Measurements from ENCODE around the gene MAST3. TPM values are rescaled to one million over a fixed set of nuclear protein-coding genes. Genes with fewer than 3 reads are reported as not detected.

Gene MAST3
- total and polyA plus RNA-seq, 4 donors: 4.4 to 32.7 (median 23.4) TPM

- Histone ChIP-seq H3K27me3 (ENCODE audit: control insufficient read depth in 1 of 2, insufficient read depth in 2 of 2, low read length in 1 of 2) (no peaks in the 10 kb centered on the region), H3K4me1 (ENCODE audit: control insufficient read depth in 1 of 2, insufficient read depth in 2 of 2, low read length in 2 of 2) (no peaks in the 10 kb centered on the region), H3K4me3 (ENCODE audit: low read length in 2 of 2) (no peak overlapping the region), H3K36me3 (ENCODE audit: control insufficient read depth in 1 of 2, insufficient read depth in 2 of 2, low read length in 1 of 2) (peaks cover 0 to 1% of the 10 kb centered on the region in 2 donors), H3K27ac (ENCODE audit: low read depth in 1 of 2, low read length in 2 of 2) (no peak overlapping the region), H3K9me3 (ENCODE audit: control insufficient read depth, low read length) (no peaks in the 10 kb centered on the region)
- no peak for DNase-seq
- 89 to 90% methylated on average over 14 of the region's 14 CpGs for WGBS, 2 donors
- no peak for ATAC-seq (ENCODE audit: low FRiP score)
- intact Hi-C loops (cut with DNase I): loop anchor here (5.0 kb wide), 2 partner anchors 33 to 43 kb away; partner anchors contain the start of gene PIK3R2 (in 1 of the 2)
Measured at GRCh38 chr19:18119717-18120105, 22.1 kb downstream of the MAST3 start.

DNA sequence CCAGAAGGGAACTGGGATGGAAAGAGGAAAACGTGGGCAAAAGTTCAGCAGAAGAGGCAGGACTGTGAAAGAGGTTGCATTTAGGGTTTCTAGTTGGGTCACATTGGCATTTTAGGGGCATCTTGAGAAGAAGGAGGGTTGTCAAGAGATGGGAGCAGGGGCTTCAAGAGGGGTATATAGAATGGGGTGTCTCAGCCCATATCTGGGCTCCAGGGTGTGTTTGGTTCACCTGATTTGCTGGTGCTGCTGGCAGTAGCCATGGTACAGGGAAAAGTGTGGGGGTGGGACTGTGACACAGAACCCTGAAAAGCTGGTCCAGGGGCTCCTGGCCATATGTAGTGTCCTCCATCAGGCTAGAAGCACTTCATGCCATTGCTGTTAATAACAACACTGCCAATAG lies 22.5 kb downstream of the MAST3 start:
- no peaks in the 10 kb centered on the region for H3K27me3 ChIP-seq (ENCODE audit: control insufficient read depth in 1 of 2, insufficient read depth in 2 of 2, low read length in 1 of 2)
- no peak for DNase-seq
- intact Hi-C loops (cut with DNase I): no loop called here
- no peak for ATAC-seq (ENCODE audit: low FRiP score)
- H3K9me3 ChIP-seq (ENCODE audit: control insufficient read depth, low read length): no peaks in the 10 kb centered on the region
- peaks cover 0 to 1% of the 10 kb centered on the region in 2 donors for H3K36me3 ChIP-seq (ENCODE audit: control insufficient read depth in 1 of 2, insufficient read depth in 2 of 2, low read length in 1 of 2)
- no peak overlapping the region for H3K27ac ChIP-seq (ENCODE audit: low read depth in 1 of 2, low read length in 2 of 2)
- no peaks in the 10 kb centered on the region for H3K4me1 ChIP-seq (ENCODE audit: control insufficient read depth in 1 of 2, insufficient read depth in 2 of 2, low read length in 2 of 2)
- WGBS, 2 donors: 53 to 89% methylated on average over 1 of the region's 1 CpG
- no peak overlapping the region for H3K4me3 ChIP-seq (ENCODE audit: low read length in 2 of 2)

GRCh38 chr19:18121166-18121565 lies 23.6 kb downstream of the MAST3 start:
- Histone ChIP-seq H3K27me3 (ENCODE audit: control insufficient read depth in 1 of 2, insufficient read depth in 2 of 2, low read length in 1 of 2) (no peaks in the 10 kb centered on the region), H3K9me3 (ENCODE audit: control insufficient read depth, low read length) (no peaks in the 10 kb centered on the region), H3K4me1 (ENCODE audit: control insufficient read depth in 1 of 2, insufficient read depth in 2 of 2, low read length in 2 of 2) (no peaks in the 10 kb centered on the region), H3K36me3 (ENCODE audit: control insufficient read depth in 1 of 2, insufficient read depth in 2 of 2, low read length in 1 of 2) (peaks cover 0 to 1% of the 10 kb centered on the region in 2 donors), H3K4me3 (ENCODE audit: low read length in 2 of 2) (no peak overlapping the region), H3K27ac (ENCODE audit: low read depth in 1 of 2, low read length in 2 of 2) (no peak overlapping the region)
- no peak for ATAC-seq (ENCODE audit: low FRiP score)
- WGBS, 2 donors: 92 to 95% methylated on average over 5 of the region's 5 CpGs
- no peak for DNase-seq
- intact Hi-C loops (cut with DNase I): no loop called here

DNA sequence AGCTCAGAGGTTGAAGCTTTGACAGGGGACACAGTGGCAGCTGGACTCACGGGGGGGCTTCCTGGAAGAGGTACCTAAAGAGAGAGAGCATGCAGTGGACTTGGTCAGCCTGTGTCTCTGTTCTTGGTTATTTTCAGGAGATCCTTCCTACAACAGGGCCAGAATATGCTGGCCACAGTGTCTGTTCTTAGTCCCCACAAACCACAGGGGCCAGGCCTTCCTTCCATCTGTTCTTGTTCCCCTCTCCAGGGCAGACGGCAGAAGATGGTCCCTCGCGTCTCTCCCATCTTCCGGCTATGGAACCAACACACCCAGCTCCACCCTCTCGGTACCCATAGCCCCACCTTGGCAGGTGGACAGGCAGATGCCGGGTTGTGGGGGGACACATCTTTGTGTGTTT lies 24.8 kb downstream of the MAST3 start:
- WGBS, 2 donors: 92 to 97% methylated on average over 7 of the region's 7 CpGs
- H3K27ac ChIP-seq (ENCODE audit: low read depth in 1 of 2, low read length in 2 of 2): no peak overlapping the region
- intact Hi-C loops (cut with DNase I): no loop called here

DNA sequence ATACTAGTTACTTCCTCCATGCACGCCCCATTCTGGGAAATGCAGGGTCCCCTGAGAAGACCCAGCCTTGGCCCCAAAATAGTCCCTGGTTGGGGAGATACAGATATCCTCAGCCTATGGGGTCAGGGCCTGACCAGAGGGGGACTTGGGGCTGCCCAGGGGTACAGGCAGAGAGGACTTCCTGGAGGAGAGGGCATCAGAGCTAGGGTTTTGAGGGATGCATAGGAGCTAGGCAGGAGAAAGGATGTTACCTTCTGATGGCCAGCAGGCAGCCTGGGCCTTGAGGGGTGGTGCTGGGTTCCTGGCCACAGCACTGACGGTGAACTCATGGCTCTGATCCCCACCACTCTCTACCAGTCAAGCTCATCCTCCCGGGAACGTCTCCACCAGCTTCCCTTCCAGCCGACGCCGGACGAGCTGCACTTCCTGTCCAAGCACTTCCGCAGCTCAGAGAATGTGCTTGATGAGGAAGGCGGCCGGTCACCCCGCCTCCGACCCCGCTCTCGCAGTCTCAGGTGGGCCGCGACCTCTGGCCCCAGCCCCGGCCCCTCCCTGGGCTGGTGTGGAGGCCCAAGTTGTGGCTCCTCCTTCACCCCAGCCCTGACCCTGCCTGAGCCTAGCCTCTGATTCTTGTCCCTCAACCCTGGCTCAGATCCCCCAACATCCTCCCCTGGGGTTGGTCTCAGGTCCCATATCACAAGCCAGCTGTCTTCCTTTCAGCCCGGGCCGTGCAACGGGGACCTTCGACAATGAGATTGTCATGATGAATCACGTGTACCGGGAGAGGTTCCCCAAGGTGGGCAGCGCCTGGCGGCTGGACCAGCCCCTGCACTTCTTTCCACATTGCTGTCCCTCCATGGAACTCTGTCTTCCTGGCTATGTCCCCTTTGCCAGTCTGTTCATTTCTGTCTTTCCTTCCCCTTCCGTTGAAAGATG lies 25.6 kb downstream of the MAST3 start:
- WGBS, 2 donors: 90% methylated on average over 27 of the region's 27 CpGs
- no peak overlapping the region for H3K27ac ChIP-seq (ENCODE audit: low read depth in 1 of 2, low read length in 2 of 2)
- ATAC-seq (ENCODE audit: low FRiP score) (no peak), DNase-seq (no peak)
- H3K9me3 ChIP-seq (ENCODE audit: control insufficient read depth, low read length): no peaks in the 10 kb centered on the region
- no peak overlapping the region for H3K4me3 ChIP-seq (ENCODE audit: low read length in 2 of 2)
- no peaks in the 10 kb centered on the region for H3K27me3 ChIP-seq (ENCODE audit: control insufficient read depth in 1 of 2, insufficient read depth in 2 of 2, low read length in 1 of 2)
- no peaks in the 10 kb centered on the region for H3K4me1 ChIP-seq (ENCODE audit: control insufficient read depth in 1 of 2, insufficient read depth in 2 of 2, low read length in 2 of 2)
- intact Hi-C loops (cut with DNase I): no loop called here
- peaks cover 0 to 1% of the 10 kb centered on the region in 2 donors for H3K36me3 ChIP-seq (ENCODE audit: control insufficient read depth in 1 of 2, insufficient read depth in 2 of 2, low read length in 1 of 2)

More for the DNA sequence above, 24.8 kb downstream of the MAST3 start:
- Histone ChIP-seq H3K36me3 (ENCODE audit: control insufficient read depth in 1 of 2, insufficient read depth in 2 of 2, low read length in 1 of 2) (peaks cover 0 to 1% of the 10 kb centered on the region in 2 donors), H3K4me3 (ENCODE audit: low read length in 2 of 2) (no peak overlapping the region), H3K9me3 (ENCODE audit: control insufficient read depth, low read length) (no peaks in the 10 kb centered on the region), H3K27me3 (ENCODE audit: control insufficient read depth in 1 of 2, insufficient read depth in 2 of 2, low read length in 1 of 2) (no peaks in the 10 kb centered on the region), H3K4me1 (ENCODE audit: control insufficient read depth in 1 of 2, insufficient read depth in 2 of 2, low read length in 2 of 2) (no peaks in the 10 kb centered on the region)
- ATAC-seq (ENCODE audit: low FRiP score) (no peak), DNase-seq (no peak)

- no peak overlapping the region for H3K4me3 ChIP-seq (ENCODE audit: low read length in 2 of 2)
Measured at GRCh38 chr19:18123819-18124218, 26.2 kb downstream of the MAST3 start.

GRCh38 chr19:18126097-18126496 lies 28.5 kb downstream of the MAST3 start:
- Histone ChIP-seq H3K9me3 (ENCODE audit: control insufficient read depth, low read length) (no peaks in the 10 kb centered on the region), H3K27ac (ENCODE audit: low read depth in 1 of 2, low read length in 2 of 2) (no peak overlapping the region), H3K27me3 (ENCODE audit: control insufficient read depth in 1 of 2, insufficient read depth in 2 of 2, low read length in 1 of 2) (no peaks in the 10 kb centered on the region), H3K36me3 (ENCODE audit: control insufficient read depth in 1 of 2, insufficient read depth in 2 of 2, low read length in 1 of 2) (peaks cover 0 to 1% of the 10 kb centered on the region in 2 donors), H3K4me1 (ENCODE audit: control insufficient read depth in 1 of 2, insufficient read depth in 2 of 2, low read length in 2 of 2) (no peaks in the 10 kb centered on the region), H3K4me3 (ENCODE audit: low read length in 2 of 2) (no peak overlapping the region)
- intact Hi-C loops (cut with DNase I): no loop called here
- ATAC-seq (ENCODE audit: low FRiP score) (no peak), DNase-seq (no peak)
- WGBS, 2 donors: 73 to 77% methylated on average over 2 of the region's 2 CpGs

More at GRCh38 chr19:18123819-18124218, 26.2 kb downstream of the MAST3 start:
- Histone ChIP-seq H3K9me3 (ENCODE audit: control insufficient read depth, low read length) (no peaks in the 10 kb centered on the region), H3K27me3 (ENCODE audit: control insufficient read depth in 1 of 2, insufficient read depth in 2 of 2, low read length in 1 of 2) (no peaks in the 10 kb centered on the region), H3K36me3 (ENCODE audit: control insufficient read depth in 1 of 2, insufficient read depth in 2 of 2, low read length in 1 of 2) (peaks cover 0 to 1% of the 10 kb centered on the region in 2 donors), H3K4me1 (ENCODE audit: control insufficient read depth in 1 of 2, insufficient read depth in 2 of 2, low read length in 2 of 2) (no peaks in the 10 kb centered on the region), H3K27ac (ENCODE audit: low read depth in 1 of 2, low read length in 2 of 2) (no peak overlapping the region)
- intact Hi-C loops (cut with DNase I): no loop called here
- DNase-seq (no peak), ATAC-seq (ENCODE audit: low FRiP score) (no peak)
- WGBS, 2 donors: 93 to 94% methylated on average over 26 of the region's 26 CpGs

GRCh38 chr19:18128044-18128443 lies 30.5 kb downstream of the MAST3 start:
- 80 to 81% methylated on average over 3 of the region's 3 CpGs for WGBS, 2 donors
- H3K27ac ChIP-seq (ENCODE audit: low read depth in 1 of 2, low read length in 2 of 2): no peak overlapping the region
- DNase-seq (no peak), ATAC-seq (ENCODE audit: low FRiP score) (no peak)
- H3K27me3 ChIP-seq (ENCODE audit: control insufficient read depth in 1 of 2, insufficient read depth in 2 of 2, low read length in 1 of 2): no peaks in the 10 kb centered on the region
- H3K4me3 ChIP-seq (ENCODE audit: low read length in 2 of 2): no peak overlapping the region
- H3K9me3 ChIP-seq (ENCODE audit: control insufficient read depth, low read length): no peaks in the 10 kb centered on the region
- no peaks in the 10 kb centered on the region for H3K4me1 ChIP-seq (ENCODE audit: control insufficient read depth in 1 of 2, insufficient read depth in 2 of 2, low read length in 2 of 2)
- intact Hi-C loops (cut with DNase I): no loop called here
- H3K36me3 ChIP-seq (ENCODE audit: control insufficient read depth in 1 of 2, insufficient read depth in 2 of 2, low read length in 1 of 2): peaks cover 0 to 2% of the 10 kb centered on the region in 2 donors

DNA sequence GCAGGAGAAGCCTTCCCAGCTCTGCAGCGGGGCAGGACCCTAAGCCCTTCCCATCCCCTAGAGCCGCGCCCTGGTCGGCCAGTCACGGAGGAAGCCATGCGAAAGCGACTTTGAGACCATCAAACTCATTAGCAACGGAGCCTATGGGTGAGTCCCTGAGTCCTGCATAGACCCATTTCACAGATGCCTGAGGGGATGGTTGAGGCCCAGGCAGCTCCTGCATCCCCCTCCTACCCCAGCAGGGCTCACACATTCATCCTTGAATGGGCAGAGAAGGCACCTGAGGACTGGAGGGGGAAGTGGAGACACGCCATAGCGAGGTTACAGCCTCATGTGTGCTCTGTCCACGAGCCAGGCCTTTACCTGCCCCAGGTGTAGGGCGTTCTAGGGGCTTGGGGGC lies 31.2 kb downstream of the MAST3 start:
- Histone ChIP-seq H3K36me3 (ENCODE audit: control insufficient read depth in 1 of 2, insufficient read depth in 2 of 2, low read length in 1 of 2) (peaks cover 0 to 2% of the 10 kb centered on the region in 2 donors), H3K4me3 (ENCODE audit: low read length in 2 of 2) (no peak overlapping the region)

More for the DNA sequence above, 31.2 kb downstream of the MAST3 start:
- H3K9me3 ChIP-seq (ENCODE audit: control insufficient read depth, low read length): no peaks in the 10 kb centered on the region
- DNase-seq: no peak
- H3K4me1 ChIP-seq (ENCODE audit: control insufficient read depth in 1 of 2, insufficient read depth in 2 of 2, low read length in 2 of 2): no peaks in the 10 kb centered on the region
- H3K27me3 ChIP-seq (ENCODE audit: control insufficient read depth in 1 of 2, insufficient read depth in 2 of 2, low read length in 1 of 2): no peaks in the 10 kb centered on the region
- H3K27ac ChIP-seq (ENCODE audit: low read depth in 1 of 2, low read length in 2 of 2): no peak overlapping the region
- intact Hi-C loops (cut with DNase I): no loop called here
- ATAC-seq (ENCODE audit: low FRiP score): no peak
- 92 to 94% methylated on average over 12 of the region's 12 CpGs for WGBS, 2 donors

Data from aorta (tissue), 5 donors.